OCI-LY7 (cell line): ENCODE measurements around the gene PRICKLE2. TPM values are rescaled to one million over a fixed set of nuclear protein-coding genes. Genes with fewer than 3 reads are reported as not detected.

ENCODE experiments used
- BruUV-seq: library from RNA; stranded (reverse); fragments of 400-500 nt; replicated peaks from 2 replicates; lab custom pipeline; 2021; lab: Mats Ljungman, UMichigan
- CTCF ChIA-PET: fragments of 300-600 bp; sonication (Branson Sonifier 250); formaldehyde crosslinking; loops from one replicate; lab custom pipeline; 2022; ENCODE audit warnings: antibody characterized with exemption; ENCODE audit not compliant: unreplicated experiment; lab: Charles Lee
- POLR2A ChIA-PET: fragments of 300-600 bp; sonication (Branson Sonifier 250); formaldehyde crosslinking; loops from one replicate; lab custom pipeline; 2022; ENCODE audit warnings: antibody characterized with exemption; lab: Charles Lee
- DNase-seq: peaks from one replicate; pipeline ENCODE4 v3.0.0-alpha.2; 2015; ENCODE audit warnings: low spot score
- H2AFZ ChIP-seq: fragments of 200-600 bp; sonication (generic), shearing (Covaris generic); 2 replicates; pipeline ENCODE4 v1.6.1; 2014; ENCODE audit warnings: mild to moderate bottlenecking, antibody characterized with exemption, low read length, moderate library complexity
- H3K27ac ChIP-seq: fragments of 200-600 bp; sonication (generic); 2 replicates; pipeline ENCODE4 v1.5.1; 2014; ENCODE audit warnings: mixed run types, low read depth, mild to moderate bottlenecking, moderate library complexity, low read length, inconsistent platforms; ENCODE audit not compliant: poor library complexity, severe bottlenecking
- H3K36me3 ChIP-seq: fragments of 200-600 bp; sonication (generic); 2 replicates; pipeline ENCODE4 v1.6.1; 2014; ENCODE audit warnings: mild to moderate bottlenecking, antibody characterized with exemption, low read length, moderate library complexity, mixed read lengths; ENCODE audit not compliant: insufficient read depth
- H3K4me1 ChIP-seq: fragments of 200-600 bp; sonication (generic); 2 replicates; pipeline ENCODE4 v1.5.1; 2014; ENCODE audit warnings: mild to moderate bottlenecking, low read length; ENCODE audit not compliant: insufficient read depth, poor library complexity, severe bottlenecking
- H3K4me2 ChIP-seq: fragments of 200-600 bp; sonication (generic); 2 replicates; pipeline ENCODE4 v1.6.1; 2014; ENCODE audit warnings: mild to moderate bottlenecking, low read length
- H3K4me3 ChIP-seq: fragments of 200-600 bp; sonication (generic); 2 replicates; pipeline ENCODE4 v1.5.1; 2014; ENCODE audit warnings: mild to moderate bottlenecking, low read depth, low read length; ENCODE audit not compliant: poor library complexity, severe bottlenecking
- H3K79me2 ChIP-seq: fragments of 200-600 bp; sonication (generic); 2 replicates; pipeline ENCODE4 v1.6.1; 2016; ENCODE audit warnings: low read depth, mild to moderate bottlenecking, low read length, moderate library complexity, mixed read lengths; ENCODE audit not compliant: insufficient read depth
- H3K9me2 ChIP-seq: fragments of 200-600 bp; sonication (generic); 2 replicates; pipeline ENCODE4 v1.6.1; 2016; ENCODE audit warnings: mild to moderate bottlenecking, low read length, mixed read lengths; ENCODE audit not compliant: insufficient read depth
- H3K9me3 ChIP-seq: fragments of 200-600 bp; sonication (generic); 2 replicates; pipeline ENCODE4 v1.6.1; 2014; ENCODE audit warnings: mild to moderate bottlenecking, mixed run types, low read length, mixed read lengths
- H4K20me1 ChIP-seq: fragments of 200-600 bp; sonication (generic); 2 replicates; pipeline ENCODE4 v1.6.1; 2014; ENCODE audit warnings: mild to moderate bottlenecking, antibody characterized with exemption, low read length, moderate library complexity, mixed read lengths; ENCODE audit not compliant: insufficient read depth
- EZH2phosphoT487 ChIP-seq: fragments of 200-600 bp; sonication (generic); IDR thresholded peaks from 2 replicates; pipeline ENCODE4 v1.6.1; 2018; ENCODE audit warnings: low read depth, borderline replicate concordance, mild to moderate bottlenecking, mixed run types, antibody characterized with exemption, low read length, moderate library complexity, mixed read lengths
- intact Hi-C: fragments of 100-400 bp; cut with micrococcal nuclease; formaldehyde crosslinking; loops from one replicate; pipeline ENCODE4 v1.10.0; 2022; ENCODE audit not compliant: unreplicated experiment
- total RNA-seq, 2 experiments: library from RNA; depleted of rRNA in 1 of 2; stranded (reverse); fragments of >200 nt in 1 of 2; shearing (Covaris generic) in 1 of 2; gene quantifications; 2 replicates each; pipeline ENCODE4 v1.2.3, GENCODE V29; 2014 to 2022
- TF ChIP-seq, protein P1 (sequence below): fragments of 200-600 bp; sonication (generic); conservative IDR thresholded peaks from 2 replicates; pipeline ENCODE4 v1.5.1; 2014; ENCODE audit warnings: mild to moderate bottlenecking, antibody characterized with exemption, low read length, moderate library complexity, mixed read lengths

Gene PRICKLE2
- total RNA-seq, 2 experiments from 2014 or later = 2.0 to 3.9 TPM

DNA sequence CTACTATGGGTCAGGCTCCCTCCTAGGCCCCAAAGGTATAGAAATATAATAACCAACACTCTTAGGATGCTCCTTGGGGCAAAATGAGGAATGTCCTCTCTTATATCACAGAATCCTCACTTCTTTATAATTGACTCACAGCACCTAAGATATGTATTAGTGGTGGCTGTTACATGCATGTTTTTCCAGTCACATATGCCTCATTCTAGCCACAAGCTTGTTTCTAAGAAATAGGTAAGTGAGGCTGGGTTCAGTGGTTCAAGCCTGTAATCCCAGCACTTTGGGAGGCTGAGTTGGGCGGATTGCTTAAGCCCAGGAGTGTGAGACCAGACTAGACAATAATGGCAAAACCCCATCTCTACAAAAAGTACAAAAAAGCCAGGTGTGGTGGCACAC lies 144.0 kb downstream of the PRICKLE2 start:
- CTCF ChIA-PET = no interaction called here

DNA sequence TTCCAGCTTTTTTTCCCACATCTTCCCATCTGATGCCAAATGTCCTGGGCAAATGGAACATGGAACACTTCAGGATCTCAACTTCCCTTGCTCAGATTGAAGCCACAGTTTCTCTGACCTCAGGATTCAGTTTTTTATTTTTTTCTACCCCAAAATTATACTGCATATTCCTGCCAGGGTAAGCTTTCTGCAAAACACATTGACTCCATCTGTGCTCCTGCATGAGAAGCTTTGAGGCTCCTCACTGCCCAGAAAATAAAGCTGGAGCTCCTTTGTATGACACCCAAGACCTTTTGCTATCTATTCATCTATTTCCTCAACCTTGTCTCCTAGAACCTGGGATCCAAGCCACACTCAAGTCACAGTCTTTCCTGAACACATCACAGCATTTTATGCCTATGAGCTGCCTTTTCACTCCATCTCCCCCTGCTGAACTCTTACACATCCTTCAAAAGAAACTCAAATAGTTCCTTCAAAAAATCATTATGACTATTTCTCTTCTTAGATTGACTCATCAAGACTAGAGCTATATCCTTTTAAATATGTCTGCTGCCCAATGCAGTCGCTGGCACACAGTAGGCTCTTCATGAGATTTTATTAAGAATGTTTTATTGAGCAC lies 144.5 kb downstream of the PRICKLE2 start:
- no peaks in the 10 kb centered on the region for H3K9me2 ChIP-seq
- intact Hi-C loops = no loop called here
- CTCF ChIA-PET = no interaction called here
- H3K9me3 ChIP-seq = no peaks in the 10 kb centered on the region
- no peaks in the 10 kb centered on the region for H3K79me2 ChIP-seq
- no TSS peak for BruUV-seq
- no peak for TF ChIP-seq EZH2phosphoT487
- TF ChIP-seq, protein P1, sequence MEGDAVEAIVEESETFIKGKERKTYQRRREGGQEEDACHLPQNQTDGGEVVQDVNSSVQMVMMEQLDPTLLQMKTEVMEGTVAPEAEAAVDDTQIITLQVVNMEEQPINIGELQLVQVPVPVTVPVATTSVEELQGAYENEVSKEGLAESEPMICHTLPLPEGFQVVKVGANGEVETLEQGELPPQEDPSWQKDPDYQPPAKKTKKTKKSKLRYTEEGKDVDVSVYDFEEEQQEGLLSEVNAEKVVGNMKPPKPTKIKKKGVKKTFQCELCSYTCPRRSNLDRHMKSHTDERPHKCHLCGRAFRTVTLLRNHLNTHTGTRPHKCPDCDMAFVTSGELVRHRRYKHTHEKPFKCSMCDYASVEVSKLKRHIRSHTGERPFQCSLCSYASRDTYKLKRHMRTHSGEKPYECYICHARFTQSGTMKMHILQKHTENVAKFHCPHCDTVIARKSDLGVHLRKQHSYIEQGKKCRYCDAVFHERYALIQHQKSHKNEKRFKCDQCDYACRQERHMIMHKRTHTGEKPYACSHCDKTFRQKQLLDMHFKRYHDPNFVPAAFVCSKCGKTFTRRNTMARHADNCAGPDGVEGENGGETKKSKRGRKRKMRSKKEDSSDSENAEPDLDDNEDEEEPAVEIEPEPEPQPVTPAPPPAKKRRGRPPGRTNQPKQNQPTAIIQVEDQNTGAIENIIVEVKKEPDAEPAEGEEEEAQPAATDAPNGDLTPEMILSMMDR = no peak
- POLR2A ChIA-PET = no interaction called here
- no peaks in the 10 kb centered on the region for H3K36me3 ChIP-seq
- H2AFZ ChIP-seq = no peak overlapping the region
- no peaks in the 10 kb centered on the region for H4K20me1 ChIP-seq
- H3K4me1 ChIP-seq = no peaks in the 10 kb centered on the region
- no peak overlapping the region for H3K4me3 ChIP-seq
- H3K4me2 ChIP-seq = no peak overlapping the region
- DNase-seq = no peak
- H3K27ac ChIP-seq = no peak overlapping the region

More for the DNA sequence above, 144.0 kb downstream of the PRICKLE2 start:
- Histone ChIP-seq H2AFZ (no peak overlapping the region), H3K9me3 (no peaks in the 10 kb centered on the region), H4K20me1 (no peaks in the 10 kb centered on the region), H3K79me2 (no peaks in the 10 kb centered on the region), H3K9me2 (no peaks in the 10 kb centered on the region), H3K4me2 (no peak overlapping the region), H3K4me1 (no peaks in the 10 kb centered on the region), H3K36me3 (no peaks in the 10 kb centered on the region), H3K27ac (no peak overlapping the region), H3K4me3 (no peak overlapping the region)
- no peak for TF ChIP-seq EZH2phosphoT487
- TF ChIP-seq, protein P1 = no peak
- no TSS peak for BruUV-seq
- intact Hi-C loops = no loop called here
- POLR2A ChIA-PET = no interaction called here
- no peak for DNase-seq

DNA sequence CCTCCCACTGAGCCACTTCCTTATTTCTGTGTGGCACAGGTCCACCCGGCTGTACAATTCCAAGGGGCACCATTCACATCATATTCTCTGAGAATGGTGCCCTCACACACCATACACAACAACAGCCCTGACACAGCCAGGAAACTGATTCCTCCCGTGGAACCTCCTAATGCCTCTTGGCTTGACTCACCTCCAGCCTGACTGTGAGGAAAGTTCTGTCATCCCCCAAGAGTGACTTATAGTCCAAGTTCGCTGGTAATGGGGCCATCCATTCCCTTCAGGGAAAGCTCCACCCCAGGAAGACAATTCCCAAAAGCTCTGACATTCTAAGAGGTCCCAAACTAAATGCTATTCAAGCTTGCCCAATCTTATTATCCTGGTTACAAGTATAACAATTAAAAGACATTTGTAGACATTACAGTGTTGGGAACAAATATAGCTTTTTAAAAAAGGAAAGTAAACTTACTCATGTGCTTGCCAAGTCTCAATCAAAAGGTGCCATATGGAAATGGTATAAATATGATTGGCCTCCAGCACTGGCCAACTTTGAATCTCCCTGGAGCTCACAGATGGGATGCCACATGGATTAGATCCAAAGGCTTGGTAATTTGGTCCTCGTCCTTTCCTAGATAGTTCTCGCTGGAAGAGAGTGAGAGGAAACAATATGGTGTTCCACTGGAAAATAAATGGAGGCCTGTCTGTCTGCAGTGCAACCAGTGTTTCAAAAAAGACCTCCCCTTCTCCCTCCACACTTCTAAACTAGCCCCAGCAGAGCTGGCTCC lies 145.7 kb downstream of the PRICKLE2 start:
- no peak for TF ChIP-seq EZH2phosphoT487
- TF ChIP-seq, protein P1 = no peak
- intact Hi-C loops = no loop called here
- H3K9me3 ChIP-seq = no peaks in the 10 kb centered on the region
- CTCF ChIA-PET = no interaction called here
- H3K4me1 ChIP-seq = no peaks in the 10 kb centered on the region
- no peaks in the 10 kb centered on the region for H3K9me2 ChIP-seq
- H3K79me2 ChIP-seq = no peaks in the 10 kb centered on the region
- H4K20me1 ChIP-seq = no peaks in the 10 kb centered on the region
- no peak overlapping the region for H3K4me2 ChIP-seq
- POLR2A ChIA-PET = no interaction called here
- no peak for DNase-seq
- H3K4me3 ChIP-seq = no peak overlapping the region
- no peak overlapping the region for H3K27ac ChIP-seq
- H2AFZ ChIP-seq = no peak overlapping the region
- no peaks in the 10 kb centered on the region for H3K36me3 ChIP-seq
- no TSS peak for BruUV-seq
